NCI-H2107 (cell line): ENCODE data around the gene CABLES1.
A peak's percentile ranks its signal among the peaks of the same experiment; 100 is the strongest.
"Not testable (repeated sequence)": the region's sequence is repeated elsewhere in the genome, so short reads cannot be mapped to it uniquely, and the experiment has no call there.

Experiments used
- DNase-seq: peaks from one replicate; lab custom pipeline; 2025; lab: John Stamatoyannopoulos, UW

Gene CABLES1

GRCh38 chr18:23109163-23109562, 26.1 kb upstream of the CABLES1 start:
- DNase-seq = not testable (repeated sequence)

- no peak for DNase-seq
Measured at GRCh38 chr18:23113576-23113975, 21.7 kb upstream of the CABLES1 start.

GRCh38 chr18:23114171-23114881, 21.0 kb upstream of the CABLES1 start:
- DNase-seq = no peak

DNA sequence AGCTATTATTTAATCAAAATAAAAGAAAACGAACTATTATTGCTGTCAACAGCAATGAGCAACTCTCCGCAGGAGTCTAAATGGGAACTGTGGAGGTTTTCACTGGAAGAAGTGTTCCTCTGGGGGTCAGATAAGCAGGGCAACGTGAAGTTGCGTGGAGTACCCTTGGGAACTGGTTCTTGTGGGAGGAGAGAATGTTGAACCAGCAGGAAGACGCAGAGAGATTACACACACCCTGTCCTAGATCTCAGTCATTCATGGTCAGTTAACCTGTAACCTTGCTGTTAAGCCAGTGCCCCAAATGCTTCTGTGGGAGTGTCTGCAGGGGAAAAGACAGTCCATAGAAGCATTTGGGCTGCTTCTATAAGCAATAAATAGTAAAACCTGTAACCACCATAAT, 20.4 kb upstream of the CABLES1 start:
- no peak for DNase-seq

- no peak for DNase-seq
Measured at GRCh38 chr18:23115683-23116096, 19.6 kb upstream of the CABLES1 start.

- no peak for DNase-seq
Measured at GRCh38 chr18:23121133-23121532, 14.2 kb upstream of the CABLES1 start.

GRCh38 chr18:23122334-23123229, 12.7 kb upstream of the CABLES1 start:
- no peak for DNase-seq

GRCh38 chr18:23126376-23127056, 8.8 kb upstream of the CABLES1 start:
- no peak for DNase-seq

- DNase-seq = no peak
Measured at GRCh38 chr18:23127090-23127489, 8.2 kb upstream of the CABLES1 start.

DNA sequence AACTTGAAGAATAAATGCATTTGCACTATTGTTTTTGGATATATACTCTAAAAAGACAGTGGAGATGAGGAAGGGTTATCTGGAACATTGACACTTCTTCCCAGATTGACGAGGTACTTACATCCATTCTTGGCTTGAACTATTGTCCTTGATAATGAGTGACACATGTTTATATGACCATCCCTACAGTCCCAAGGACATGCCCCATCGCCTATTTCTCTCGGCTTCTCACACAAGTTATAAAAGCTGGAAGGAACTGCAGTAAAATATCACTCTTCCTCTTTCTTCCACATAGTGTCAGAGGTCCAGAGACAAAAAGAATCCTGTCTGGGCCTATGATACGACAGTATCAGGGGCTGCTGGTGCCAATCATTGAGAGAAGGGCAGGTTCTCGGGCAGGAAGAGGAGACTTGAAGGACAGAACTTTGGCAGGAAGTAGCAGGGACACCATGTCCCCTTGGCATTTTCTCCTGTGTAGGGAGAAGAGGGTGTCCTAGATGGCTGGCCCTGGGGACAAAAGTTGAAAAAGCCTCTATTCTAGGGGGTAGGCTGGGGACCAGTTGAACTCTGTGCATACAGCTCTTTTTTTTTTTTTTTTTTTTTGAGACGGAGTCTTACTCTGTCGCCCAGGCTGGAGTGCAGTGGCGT, 5.8 kb upstream of the CABLES1 start:
- DNase-seq = no peak

DNA sequence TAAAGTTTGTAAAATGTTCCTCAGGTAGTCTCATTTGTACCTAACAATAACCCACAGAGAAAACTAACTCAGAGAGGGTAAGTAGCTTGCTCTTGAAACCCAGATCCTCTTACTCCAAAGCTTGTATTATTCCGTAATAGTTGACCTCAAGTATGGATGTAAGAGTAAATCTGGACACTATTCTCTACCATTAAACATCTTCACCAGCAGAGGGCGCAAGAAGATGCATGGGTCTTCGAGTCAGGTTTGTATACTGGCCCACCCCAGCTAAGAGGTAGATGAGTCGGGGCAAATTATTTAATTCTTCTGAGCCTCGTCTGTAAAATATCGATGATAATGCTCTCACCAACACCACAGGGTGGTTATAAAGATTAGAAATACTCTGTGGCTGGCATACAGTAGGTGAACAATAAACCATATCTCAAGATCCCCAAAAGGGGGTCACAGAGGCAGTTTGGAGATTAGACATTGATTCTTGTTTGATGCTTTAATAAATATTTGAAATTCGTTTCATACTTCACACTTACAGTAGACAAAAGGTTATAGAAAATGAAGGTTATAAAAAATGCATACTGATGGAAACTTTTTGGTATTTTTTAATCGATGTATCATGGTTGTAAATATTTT, 3.5 kb upstream of the CABLES1 start:
- no peak for DNase-seq

DNA sequence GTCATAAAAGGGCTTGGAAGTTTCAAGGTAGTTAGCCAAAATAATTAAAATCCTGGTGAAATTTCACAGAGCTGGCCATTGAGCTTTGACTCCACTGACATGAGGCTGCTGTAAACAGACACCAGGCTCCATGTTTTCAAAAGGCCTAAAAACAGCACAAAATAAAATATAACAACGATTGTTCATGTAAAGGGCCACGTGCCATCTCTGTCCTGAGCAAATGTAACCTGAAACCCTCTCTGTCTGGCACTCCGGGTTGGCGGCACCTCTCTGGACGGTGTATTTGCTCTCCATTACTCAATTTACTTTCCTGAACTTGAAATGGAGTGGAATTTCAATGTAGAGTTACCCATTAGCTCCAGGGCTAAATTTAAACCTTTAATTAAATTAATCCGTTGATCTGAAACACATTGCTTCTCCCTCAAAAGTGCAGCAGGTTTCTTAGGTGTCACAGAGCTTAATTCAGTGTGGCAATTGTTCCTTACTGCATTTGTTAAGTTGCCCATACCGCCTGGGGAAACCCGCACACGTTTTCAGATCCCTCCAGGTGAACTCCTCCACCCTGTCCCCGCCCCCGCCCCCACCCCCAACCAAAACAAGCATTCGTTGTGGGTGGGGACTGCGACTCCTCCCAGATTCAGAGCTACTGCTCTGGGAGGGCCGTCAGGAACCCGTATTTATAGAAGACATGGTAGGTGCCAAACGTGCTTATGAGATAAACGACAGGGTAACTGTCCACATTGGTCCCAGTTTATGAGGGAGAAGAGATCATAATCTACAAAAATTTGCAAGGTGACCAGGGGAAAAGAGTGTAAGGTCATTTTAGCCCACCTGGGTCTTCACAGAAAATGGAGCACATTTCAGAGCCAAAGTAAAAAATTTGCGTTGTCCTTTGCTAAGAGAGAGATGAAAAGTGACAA, 1.2 kb upstream of the CABLES1 start:
- DNase-seq = peak; percentile 39

DNA sequence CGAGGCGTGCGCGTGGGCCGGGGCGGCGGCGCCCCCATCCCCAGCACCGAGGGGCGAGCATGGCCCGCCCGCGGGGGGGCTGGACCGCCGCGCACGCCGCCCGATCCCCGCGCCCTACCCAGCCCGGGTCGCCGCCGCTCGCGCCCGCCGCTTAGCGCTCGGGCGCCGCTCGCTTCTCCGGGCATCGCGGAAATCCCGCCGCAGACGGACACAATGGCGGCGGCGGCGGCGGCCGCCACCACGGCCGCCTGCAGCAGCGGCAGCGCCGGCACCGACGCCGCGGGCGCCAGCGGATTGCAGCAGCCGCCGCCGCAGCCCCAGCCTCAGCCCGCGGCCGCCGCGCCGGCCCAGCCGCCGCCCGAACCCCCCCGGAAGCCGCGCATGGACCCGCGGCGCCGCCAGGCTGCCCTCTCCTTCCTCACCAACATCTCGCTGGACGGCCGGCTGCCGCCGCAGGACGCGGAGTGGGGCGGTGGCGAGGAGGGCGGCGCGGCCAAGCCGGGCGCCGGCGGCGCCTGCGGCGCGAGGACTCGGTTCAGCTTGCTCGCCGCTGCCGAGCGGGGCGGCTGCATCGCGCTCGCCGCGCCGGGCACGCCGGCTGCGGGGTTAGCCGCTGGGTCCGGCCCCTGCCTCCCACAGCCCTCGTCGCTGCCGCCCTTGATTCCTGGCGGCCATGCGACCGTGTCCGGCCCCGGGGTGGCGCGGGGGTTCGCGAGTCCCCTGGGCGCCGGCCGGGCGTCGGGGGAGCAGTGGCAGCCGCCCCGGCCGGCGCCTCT, 453 bp downstream of the CABLES1 start:
- no peak for DNase-seq

DNA sequence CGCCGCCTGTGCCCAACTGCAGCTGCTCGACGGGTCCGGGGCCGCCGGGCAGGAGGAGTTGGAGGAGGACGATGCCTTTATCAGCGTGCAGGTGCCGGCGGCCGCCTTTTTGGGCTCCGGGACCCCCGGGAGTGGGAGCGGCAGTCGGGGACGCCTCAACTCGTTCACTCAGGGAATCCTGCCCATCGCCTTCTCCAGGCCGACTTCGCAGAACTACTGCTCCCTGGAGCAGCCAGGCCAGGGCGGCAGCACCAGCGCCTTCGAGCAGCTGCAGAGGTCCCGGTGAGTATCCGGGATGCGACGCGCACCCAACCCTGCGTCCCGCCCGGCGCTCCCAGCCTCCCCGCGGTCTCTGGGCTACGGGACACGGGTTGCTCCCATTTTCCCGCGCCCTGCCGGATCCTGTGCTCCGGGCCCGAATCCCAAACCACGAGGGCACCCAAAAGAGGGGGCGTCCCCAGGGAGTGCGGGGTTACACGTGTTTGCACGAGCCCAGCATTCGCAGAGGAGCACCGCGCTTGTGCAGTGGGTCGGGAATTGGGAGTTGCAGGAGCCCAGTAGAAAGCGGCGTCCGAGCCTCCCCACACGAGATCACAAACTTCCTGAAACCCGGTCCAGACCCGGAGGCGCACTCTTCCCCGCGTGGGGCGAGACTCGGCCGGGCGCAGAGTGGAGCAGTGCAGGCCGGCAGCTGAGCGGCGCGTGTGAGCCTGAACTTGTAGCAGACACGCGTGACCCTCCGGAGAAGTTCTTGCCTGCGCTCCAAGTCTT, 1.2 kb downstream of the CABLES1 start:
- DNase-seq = no peak

GRCh38 chr18:23137097-23137635, 1.9 kb downstream of the CABLES1 start:
- DNase-seq = no peak

- no peak for DNase-seq
Measured at GRCh38 chr18:23137788-23138216, 2.5 kb downstream of the CABLES1 start.

DNA sequence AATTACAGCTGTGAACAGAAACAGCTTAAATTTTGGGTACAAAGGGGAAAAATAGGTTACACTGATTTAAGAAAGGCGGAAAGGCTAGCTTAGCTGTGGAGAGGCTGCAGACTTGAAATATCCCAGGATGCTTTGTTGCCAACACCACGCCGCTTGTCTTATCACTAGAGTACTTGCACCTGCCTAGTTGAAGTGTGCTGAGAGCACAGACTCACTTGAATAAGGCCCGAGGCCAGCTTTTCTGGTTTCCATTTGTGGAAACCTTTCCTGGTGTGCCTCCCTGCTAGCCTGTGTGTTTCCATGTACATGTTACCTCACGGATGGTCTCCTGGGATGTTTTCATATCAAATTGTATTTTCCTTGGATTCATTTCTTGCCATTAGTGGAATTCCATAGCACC, 3.2 kb downstream of the CABLES1 start:
- peak; percentile 27 for DNase-seq

- DNase-seq = no peak
Measured at GRCh38 chr18:23141104-23141999, 6.1 kb downstream of the CABLES1 start.
